Activated gamma-delta T cell (primary cell): ENCODE data around the gene RPS6KA2.

ENCODE experiments used
- DNase-seq: peaks from one replicate; lab custom pipeline; 2025; lab: John Stamatoyannopoulos, UW

Gene RPS6KA2

GRCh38 chr6:166656230-166657151, 29.4 kb upstream of the RPS6KA2 start:
- no peak for DNase-seq

GRCh38 chr6:166655713-166656229, 28.7 kb upstream of the RPS6KA2 start:
- no peak for DNase-seq

- DNase-seq = no peak
Measured at GRCh38 chr6:166655251-166655650, 28.2 kb upstream of the RPS6KA2 start.

DNA sequence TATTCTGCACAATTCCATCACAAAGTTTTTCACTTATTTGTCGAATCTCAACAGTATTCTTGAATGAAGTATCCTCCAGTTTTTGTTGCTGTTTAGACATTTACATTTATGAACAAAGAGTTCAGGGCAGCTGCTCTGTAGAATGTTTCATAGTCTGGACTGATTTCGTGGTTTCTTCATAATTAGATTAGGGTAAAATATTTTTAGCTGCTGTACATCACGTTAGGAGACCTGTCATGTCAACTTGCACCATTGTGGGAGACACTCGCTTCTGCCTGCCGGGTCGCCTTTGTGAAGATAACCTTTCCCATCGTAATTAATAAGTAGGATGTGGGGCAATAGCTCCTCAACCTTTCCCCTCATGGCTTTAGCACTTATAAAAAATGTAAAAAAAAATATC, 27.5 kb upstream of the RPS6KA2 start:
- no peak for DNase-seq

GRCh38 chr6:166653639-166653941, 26.5 kb upstream of the RPS6KA2 start:
- no peak for DNase-seq

DNA sequence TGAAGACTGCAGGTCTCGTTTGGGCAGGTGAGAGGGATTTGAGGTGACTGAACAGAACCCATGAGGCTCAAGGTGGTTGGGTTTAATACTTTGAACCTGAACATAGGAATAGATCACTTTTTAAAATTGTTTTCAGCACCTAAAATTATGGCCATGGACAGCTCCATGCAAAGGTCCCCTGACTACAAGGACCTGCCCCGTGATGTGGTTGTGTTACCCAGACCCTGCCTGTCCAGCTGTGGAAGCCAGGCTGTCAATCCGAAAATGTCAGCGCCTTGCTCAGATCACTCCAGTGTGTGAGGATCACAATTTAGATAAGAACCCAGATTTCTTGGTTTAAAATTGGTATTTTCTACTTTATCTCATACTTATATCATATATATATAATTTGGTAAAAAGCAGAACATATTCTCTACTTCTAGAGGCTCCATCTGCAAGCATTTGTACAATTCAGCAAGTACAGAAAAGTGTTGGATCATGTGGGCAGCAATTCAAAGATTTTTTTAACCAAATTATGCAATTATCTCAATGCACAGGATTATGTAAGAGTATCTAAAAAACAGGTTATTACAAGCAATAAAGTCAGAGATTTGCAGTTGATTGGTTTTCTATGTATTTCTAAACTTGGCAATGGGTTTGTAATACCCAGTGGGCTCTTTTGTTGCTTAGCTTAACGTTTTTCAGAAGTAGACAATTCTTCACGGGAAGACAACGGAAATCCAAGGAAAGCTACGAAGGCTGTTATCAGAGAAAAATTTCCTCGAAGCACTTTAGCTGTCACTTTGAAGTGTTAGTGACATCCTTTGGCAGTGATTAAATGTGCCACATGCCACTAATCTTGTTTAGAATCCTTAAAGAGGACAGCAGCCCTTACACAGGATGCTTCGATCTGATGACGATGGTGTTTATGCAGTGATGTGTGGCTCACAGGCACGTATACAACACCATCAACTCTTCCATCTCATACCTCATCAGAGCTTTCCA, 24.1 kb upstream of the RPS6KA2 start:
- no peak for DNase-seq

DNA sequence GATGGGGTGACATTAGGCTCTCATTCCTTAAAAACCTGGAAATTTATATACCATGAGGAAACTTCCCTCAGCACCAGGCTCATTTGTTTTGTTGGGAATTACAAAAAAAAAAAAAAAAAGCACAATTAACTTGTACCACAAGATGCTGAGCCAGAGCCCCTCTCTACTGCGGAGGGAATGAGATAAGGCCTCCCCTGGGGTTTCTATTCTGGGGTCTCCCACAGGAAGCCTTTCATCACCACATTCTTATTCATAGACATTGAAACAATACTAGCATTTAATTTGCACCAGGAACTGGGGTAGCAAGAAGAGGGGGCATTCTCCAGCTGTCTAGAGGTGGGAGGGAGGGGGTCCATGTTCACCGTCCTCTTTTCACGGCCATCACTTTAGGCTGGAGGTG, 23.0 kb upstream of the RPS6KA2 start:
- no peak for DNase-seq

GRCh38 chr6:166648846-166649245, 21.8 kb upstream of the RPS6KA2 start:
- no peak for DNase-seq

- DNase-seq = no peak
Measured at GRCh38 chr6:166647896-166648295, 20.8 kb upstream of the RPS6KA2 start.

- no peak for DNase-seq
Measured at GRCh38 chr6:166646716-166647115, 19.7 kb upstream of the RPS6KA2 start.

GRCh38 chr6:166645896-166646295, 18.8 kb upstream of the RPS6KA2 start:
- DNase-seq = no peak

DNA sequence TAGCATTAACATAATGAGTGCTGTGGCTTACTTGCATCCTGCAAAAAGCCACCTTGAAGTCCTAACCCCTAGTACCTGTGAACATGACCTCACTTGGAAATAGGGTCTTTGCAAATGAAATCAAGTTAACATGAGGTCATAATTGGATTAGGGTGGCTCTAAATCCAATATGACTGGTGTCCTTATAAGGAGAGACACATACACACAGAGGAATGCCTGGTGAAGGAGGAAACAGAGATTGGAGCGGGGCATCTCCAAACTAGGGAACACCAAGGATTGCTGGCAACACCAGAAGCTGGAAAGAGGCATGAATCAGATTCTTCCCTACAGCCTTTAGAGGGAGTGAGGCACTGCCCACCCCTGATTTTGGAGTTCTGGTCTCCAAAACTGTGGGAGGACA, 17.6 kb upstream of the RPS6KA2 start:
- DNase-seq = no peak

DNA sequence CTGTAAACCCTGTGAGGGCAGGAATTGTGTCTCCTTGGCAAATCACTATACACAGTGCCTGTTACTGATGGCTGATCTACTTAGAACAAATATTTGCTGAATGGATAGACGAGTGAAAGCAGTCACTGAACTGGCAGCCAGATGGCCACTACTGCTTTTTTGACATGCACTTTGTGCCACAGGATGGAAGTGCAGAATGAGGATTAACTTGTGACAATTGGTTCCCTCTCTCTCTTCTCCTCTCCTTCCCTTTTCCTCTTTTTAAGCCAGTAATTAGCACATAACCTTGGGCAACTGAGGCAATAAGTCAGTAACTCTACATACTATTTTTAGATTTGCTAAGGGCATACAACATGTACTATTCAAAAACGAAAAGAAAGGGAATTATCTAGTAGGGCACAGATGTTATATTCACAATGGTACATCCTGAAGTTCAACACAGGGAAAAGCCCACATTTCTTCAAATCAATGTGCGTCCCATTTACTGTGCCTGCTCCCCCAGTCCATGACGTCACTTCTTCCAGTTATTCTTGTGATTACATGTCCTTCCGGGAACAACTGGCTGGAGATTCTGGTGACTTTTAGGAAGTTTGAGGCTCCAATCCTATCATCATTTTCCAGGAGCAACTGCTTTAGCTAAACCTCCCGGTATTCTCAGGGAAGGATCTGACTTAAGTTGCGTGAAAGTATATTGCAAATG, 17.0 kb upstream of the RPS6KA2 start:
- DNase-seq = no peak

DNA sequence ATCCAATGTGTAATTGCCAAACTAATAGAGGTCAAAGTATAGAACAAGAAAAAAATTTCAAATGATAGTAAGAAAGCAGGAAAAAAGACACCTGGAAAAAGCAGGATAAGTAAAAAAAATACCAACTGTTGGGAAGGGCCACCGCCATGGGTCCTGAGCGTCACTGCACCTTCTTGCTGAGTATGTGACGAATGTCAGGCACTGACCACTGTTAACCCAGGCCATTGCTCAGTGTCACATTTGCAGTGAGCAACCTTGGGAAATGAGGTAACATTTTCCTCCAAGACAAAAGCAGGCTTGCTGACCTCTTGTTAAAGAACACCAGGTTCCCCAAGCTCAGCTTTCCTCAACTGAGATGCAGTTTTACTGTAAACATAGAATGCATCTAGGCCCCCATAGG, 15.6 kb upstream of the RPS6KA2 start:
- DNase-seq = no peak

DNA sequence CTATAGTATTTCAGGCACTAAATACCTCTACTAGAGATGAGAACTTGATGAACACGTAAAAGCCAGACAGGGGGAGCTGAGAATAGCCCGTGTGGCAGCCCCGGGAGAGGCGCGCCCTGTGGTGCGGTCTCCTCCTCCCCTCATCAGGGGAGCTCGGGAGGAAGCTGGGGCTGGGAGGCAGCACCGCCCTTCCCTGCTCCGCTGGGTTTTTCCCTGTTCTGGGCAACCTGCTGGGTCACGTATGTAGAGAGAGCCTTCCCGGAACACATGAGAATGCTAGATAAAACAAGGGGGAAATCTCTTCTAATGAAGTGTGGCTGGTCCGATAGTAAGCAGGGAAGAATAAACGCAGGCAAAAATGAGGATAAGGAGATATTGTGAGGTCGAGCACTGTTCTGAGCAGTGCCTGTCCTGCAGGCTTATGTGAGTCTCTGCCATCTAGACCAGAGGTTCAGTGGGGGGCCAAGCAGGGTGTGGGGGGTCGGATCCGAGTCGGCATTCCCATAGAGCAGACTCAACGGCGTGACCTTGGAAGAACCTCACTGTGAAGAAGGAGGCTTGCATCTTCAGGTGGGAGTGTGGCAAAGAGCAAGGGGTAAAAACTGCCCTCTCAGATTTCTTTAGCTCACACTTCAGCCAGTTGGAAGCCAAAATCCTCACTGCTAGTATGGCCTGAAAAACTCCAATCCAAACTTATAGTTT, 13.4 kb upstream of the RPS6KA2 start:
- DNase-seq = no peak

DNA sequence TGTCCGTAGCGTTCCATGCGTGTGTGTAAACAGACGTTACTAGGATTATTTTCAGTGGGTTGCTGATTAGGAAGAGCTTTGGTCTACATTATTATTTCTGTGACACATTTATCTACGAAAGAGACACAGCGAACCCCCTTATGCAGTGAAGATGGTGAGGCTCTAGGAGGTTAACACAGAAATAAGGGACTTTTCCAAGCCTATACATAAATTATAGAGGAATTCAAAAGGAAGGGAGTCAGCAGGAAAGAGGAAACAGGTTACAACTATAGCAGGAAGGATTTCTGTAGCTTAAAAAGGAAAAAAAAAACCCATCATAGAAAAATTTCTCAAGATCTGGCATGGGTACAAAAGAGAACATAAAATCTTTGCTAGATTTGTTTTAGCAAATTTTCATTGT, 12.9 kb upstream of the RPS6KA2 start:
- DNase-seq = no peak

GRCh38 chr6:166638573-166638964, 11.5 kb upstream of the RPS6KA2 start:
- DNase-seq = no peak

GRCh38 chr6:166637812-166638572, 10.9 kb upstream of the RPS6KA2 start:
- DNase-seq = no peak

GRCh38 chr6:166636934-166637333, 9.9 kb upstream of the RPS6KA2 start:
- DNase-seq = no peak

- DNase-seq = no peak
Measured at GRCh38 chr6:166636191-166636933, 9.3 kb upstream of the RPS6KA2 start.
